Measurements from ENCODE around the gene XAB2.

DNA sequence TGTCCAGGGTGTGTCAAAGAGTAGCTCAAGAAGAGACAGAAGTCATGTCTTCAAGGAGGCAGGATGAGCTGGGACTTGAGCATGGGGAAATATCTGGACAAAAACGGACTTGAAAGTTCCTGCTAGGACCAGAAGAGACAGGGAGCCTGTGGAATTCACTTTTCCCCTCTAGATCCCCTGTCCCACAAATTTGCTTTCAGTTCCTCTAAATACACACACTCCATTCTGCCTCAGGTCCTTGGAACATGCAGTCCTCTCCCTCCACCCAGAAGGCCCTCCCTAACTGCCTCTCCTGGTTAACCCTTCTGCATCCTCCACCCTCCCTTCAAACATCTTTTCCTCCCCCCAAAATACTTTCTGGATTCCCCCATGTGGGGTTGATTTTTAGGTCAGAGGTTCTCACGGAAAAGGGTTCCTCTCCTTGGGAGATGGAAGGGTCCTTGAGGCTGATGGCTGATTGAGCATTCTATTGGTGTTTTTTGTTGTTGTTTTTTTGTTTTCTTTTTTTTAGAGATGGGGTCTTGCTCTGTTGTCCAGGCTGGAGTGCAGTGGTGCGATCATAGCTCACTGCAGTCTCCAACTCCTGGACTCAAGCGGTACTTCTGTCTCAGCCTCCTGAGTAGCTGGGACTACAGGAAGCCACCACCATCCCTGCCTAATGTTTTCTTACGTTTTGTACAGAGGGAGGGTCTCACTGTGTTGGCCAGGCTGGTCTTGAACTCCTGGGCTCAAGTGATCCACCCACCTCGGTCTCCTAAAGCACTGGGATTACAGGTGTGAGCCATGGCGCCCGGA lies 32.6 kb upstream of the XAB2 start:
- TF ChIP-seq POLR2A (IDR thresholded peaks at IDR 0.05; ENCODE audit: low read length) = no peak
- TF ChIP-seq GATA1 (IDR thresholded peaks at IDR 0.05; ENCODE audit: low read depth, low read length) = no peak

All from erythroblast (primary cell).